ENCODE data around the gene AQP9.
"Not testable (repeated sequence)": the region's sequence is repeated elsewhere in the genome, so short reads cannot be mapped to it uniquely, and the experiment has no call there.

AQP9 gene

DNA sequence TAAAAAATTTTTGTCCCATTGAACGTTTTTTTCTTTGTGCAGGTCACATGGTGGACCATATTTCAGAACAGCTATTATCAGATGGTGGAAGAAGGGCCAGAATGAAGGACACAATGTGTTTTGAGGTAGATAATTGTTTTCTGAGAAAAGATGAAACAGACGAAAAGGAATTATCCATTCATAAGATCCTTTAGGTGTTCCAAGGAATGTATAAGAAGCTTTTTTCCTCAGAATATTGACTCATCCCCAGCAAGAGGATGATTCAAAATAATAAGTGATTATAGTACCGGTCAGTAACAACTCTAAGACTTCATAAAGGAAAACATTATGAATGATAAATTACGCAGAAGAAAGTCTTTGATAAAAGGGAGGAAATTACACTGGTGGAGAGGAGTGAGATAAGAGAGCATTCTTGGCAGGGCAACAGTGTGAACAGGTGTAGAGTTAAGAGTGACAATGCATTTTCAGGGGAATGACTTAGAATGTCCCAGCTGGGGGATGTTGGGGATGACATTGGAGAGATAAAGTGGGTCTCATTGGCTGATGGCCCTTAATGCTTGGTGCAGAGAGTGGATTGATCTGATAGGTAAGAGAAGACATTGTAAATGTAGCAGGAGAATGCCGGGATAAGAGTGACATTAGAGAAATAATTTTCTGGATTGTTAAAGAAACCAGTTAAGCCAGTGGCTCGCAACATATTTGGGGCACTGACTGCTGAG, 27.0 kb upstream of the AQP9 start:
- H3K4me3 ChIP-seq (ENCODE audit: low read depth, low read length) = no peak overlapping the region
- no peak for DNase-seq (ENCODE audit: low read depth)
- in situ Hi-C loops (cut with HindIII; ENCODE audit: low sequenced_read_pairs) = loop anchor here (25.0 kb wide), 1 partner anchor 99 kb away; no protein-coding TSS in a partner anchor
- TF ChIP-seq, protein P1, sequence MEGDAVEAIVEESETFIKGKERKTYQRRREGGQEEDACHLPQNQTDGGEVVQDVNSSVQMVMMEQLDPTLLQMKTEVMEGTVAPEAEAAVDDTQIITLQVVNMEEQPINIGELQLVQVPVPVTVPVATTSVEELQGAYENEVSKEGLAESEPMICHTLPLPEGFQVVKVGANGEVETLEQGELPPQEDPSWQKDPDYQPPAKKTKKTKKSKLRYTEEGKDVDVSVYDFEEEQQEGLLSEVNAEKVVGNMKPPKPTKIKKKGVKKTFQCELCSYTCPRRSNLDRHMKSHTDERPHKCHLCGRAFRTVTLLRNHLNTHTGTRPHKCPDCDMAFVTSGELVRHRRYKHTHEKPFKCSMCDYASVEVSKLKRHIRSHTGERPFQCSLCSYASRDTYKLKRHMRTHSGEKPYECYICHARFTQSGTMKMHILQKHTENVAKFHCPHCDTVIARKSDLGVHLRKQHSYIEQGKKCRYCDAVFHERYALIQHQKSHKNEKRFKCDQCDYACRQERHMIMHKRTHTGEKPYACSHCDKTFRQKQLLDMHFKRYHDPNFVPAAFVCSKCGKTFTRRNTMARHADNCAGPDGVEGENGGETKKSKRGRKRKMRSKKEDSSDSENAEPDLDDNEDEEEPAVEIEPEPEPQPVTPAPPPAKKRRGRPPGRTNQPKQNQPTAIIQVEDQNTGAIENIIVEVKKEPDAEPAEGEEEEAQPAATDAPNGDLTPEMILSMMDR (IDR thresholded peaks at IDR 0.05; ENCODE audit: low read depth, low read length, missing control alignments) = no peak

DNA sequence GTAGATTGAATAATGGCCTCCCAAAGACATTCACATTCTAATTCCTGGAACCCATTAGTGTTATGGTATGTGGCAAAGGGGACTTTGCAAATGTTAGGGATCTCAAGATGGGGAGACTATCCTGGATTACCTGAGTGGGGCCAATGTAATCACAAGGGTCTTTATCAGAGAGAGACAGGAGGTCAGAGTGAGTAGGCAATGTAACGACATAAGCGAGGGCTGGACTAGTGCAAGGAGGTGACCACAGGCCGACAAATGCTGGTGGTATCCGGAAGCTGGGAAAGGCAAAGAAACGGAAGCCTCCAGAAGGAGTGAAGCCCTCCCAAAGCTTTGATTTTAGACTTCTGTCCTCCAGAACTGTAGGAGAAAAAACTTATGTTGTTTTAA, 26.5 kb upstream of the AQP9 start:
- in situ Hi-C loops (cut with HindIII; ENCODE audit: low sequenced_read_pairs) = loop anchor here (25.0 kb wide), 1 partner anchor 99 kb away; no protein-coding TSS in a partner anchor
- no peak overlapping the region for H3K4me3 ChIP-seq (ENCODE audit: low read depth, low read length)
- TF ChIP-seq, protein P1 (IDR thresholded peaks at IDR 0.05; ENCODE audit: low read depth, low read length, missing control alignments) = no peak
- DNase-seq (ENCODE audit: low read depth) = no peak

DNA sequence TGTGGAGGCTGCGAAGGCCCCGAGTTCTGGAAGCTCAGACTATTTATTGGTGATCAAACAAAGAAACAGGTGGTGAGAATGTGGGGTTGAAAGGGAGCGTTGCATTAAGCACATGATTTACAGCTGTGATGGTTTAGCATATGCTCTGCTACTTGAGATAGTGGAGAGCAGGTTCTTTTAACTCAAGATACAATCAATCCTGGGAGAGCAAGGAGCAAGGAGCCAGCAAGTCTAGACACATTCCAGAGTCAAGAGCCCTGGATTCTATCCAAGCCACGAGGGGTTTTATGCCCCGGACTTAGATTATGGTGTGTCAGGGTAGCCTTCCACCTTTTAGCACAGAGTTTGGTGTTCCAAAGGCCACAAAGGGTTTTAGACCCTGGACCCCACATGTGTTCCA, 24.8 kb upstream of the AQP9 start:
- not testable (repeated sequence) for H3K4me3 ChIP-seq (ENCODE audit: low read depth, low read length); DNase-seq (ENCODE audit: low read depth)
- in situ Hi-C loops (cut with HindIII; ENCODE audit: low sequenced_read_pairs) = loop anchor here (25.0 kb wide), 1 partner anchor 101 kb away; no protein-coding TSS in a partner anchor

DNA sequence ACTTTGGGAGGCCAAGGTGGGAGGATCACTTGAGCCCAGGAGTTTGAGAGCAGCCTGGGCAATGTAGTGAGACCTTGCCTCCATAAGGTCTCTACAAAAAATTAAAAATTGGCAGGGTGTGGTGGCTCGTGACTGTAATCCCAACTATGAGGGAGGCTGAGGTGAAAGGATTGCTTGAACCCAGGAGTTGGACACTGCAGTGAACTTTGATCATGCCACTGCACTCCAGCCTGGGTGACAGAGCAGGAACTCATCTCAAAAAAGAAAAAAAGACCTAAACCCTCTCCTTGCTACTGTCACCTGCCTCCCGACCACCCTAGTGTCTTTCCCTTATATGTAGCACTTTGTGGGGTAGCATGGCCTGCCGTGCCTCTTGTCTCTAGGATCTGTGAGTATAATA, 23.8 kb upstream of the AQP9 start:
- in situ Hi-C loops (cut with HindIII; ENCODE audit: low sequenced_read_pairs) = loop anchor here (25.0 kb wide), 1 partner anchor 102 kb away; no protein-coding TSS in a partner anchor
- no peak for DNase-seq (ENCODE audit: low read depth)
- TF ChIP-seq, protein P1 (IDR thresholded peaks at IDR 0.05; ENCODE audit: low read depth, low read length, missing control alignments) = no peak
- no peak overlapping the region for H3K4me3 ChIP-seq (ENCODE audit: low read depth, low read length)

DNA sequence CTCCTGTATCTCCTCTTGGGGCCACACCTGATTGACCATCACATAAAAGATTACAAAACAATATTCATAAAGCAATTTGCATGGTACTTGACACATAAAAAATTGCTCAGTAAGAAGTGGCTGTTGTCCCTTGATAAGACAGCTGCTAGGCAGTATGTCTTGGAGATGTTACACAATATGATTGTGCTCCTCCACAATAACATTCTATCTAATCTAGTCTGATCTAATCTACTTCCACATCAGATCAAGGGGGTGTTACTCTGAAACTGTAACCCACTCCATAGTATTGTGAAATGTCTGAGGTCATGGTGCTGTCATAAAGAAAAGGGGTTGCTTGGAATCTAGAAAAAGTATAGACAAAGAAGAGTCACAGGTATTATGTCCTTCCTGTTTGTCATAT, 23.4 kb upstream of the AQP9 start:
- H3K4me3 ChIP-seq (ENCODE audit: low read depth, low read length) = no peak overlapping the region
- in situ Hi-C loops (cut with HindIII; ENCODE audit: low sequenced_read_pairs) = loop anchor here (25.0 kb wide), 1 partner anchor 103 kb away; no protein-coding TSS in a partner anchor
- no peak for DNase-seq (ENCODE audit: low read depth)
- TF ChIP-seq, protein P1 (IDR thresholded peaks at IDR 0.05; ENCODE audit: low read depth, low read length, missing control alignments) = no peak

DNA sequence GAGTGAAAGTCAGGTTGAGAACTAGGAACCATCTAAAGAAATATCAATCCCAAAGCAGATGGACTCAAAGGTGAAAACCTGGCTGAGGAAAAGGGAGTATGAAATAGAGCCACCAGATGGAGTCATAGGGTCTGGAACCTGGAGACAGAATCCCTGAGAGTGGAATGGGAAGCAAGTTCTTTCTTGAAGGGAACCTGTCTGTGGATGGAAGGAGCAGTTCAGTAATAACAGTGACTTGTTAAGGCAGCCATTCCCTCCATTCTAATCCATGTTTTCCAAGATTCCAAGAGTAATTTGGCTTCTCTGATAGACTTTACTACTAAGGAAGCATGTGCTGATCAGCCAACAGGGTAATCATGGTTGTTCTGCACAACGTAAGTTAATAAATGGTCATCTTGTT, 22.5 kb upstream of the AQP9 start:
- TF ChIP-seq, protein P1 (IDR thresholded peaks at IDR 0.05; ENCODE audit: low read depth, low read length, missing control alignments) = peak; percentile 11
- in situ Hi-C loops (cut with HindIII; ENCODE audit: low sequenced_read_pairs) = loop anchor here (25.0 kb wide), 1 partner anchor 103 kb away; no protein-coding TSS in a partner anchor
- H3K4me3 ChIP-seq (ENCODE audit: low read depth, low read length) = no peak overlapping the region
- DNase-seq (ENCODE audit: low read depth) = no peak

DNA sequence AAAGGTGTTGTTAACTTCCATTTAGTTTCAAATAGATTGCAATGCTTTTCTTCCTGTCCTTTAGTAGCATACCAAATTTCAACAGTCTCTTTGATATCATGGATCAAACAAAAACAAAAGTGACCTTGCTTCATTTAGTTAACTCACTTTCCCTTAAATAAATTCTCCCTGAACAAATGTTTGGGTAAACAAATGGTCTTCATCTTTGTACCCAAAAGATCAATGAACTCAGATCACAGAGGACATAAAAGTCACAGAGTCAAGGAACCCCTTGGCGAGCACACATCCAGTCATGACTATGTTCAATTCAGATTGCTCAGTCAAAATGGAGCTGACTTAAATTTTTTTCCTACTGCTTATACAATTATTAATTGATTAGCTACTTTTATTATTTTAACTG, 20.6 kb upstream of the AQP9 start:
- TF ChIP-seq, protein P1 (IDR thresholded peaks at IDR 0.05; ENCODE audit: low read depth, low read length, missing control alignments) = no peak
- H3K4me3 ChIP-seq (ENCODE audit: low read depth, low read length) = no peak overlapping the region
- in situ Hi-C loops (cut with HindIII; ENCODE audit: low sequenced_read_pairs) = loop anchor here (25.0 kb wide), 1 partner anchor 105 kb away; no protein-coding TSS in a partner anchor
- DNase-seq (ENCODE audit: low read depth) = no peak

Data from astrocyte of the cerebellum (primary cell).